Body of pancreas (tissue), 4 donors: ENCODE data around the gene DUOXA1. TPM values are rescaled to one million over a fixed set of nuclear protein-coding genes. Genes with fewer than 3 reads are reported as not detected.

Source experiments
- ATAC-seq: fragments of 150-250 bp; one replicate; pipeline ENCODE4 v1.9.1; 2016
- DNase-seq, 4 donors: peaks; one replicate each; pipeline ENCODE4 v3.0.0-alpha.2; 2019
- H3K27ac ChIP-seq, 4 donors: fragments of 200-600 bp; sonication (generic); 1 replicate in 3 of 4; 2 replicates in 1 of 4; pipeline versions ENCODE4 v1.5.1 to v1.6.1; 2016 to 2019; ENCODE audit warnings: mild to moderate bottlenecking in 1 of 4, mixed read lengths in 1 of 4, moderate library complexity in 1 of 4
- H3K27me3 ChIP-seq, 2 donors: fragments of 200-600 bp; sonication (generic); one replicate each; pipeline ENCODE4 v1.6.0; 2016; ENCODE audit warnings: mild to moderate bottlenecking in 1 of 2
- H3K36me3 ChIP-seq, 2 donors: fragments of 200-600 bp; sonication (generic); replicated peaks in 1 of 2; 2 replicates each; pipeline ENCODE4 v1.5.1; 2016; ENCODE audit warnings: low read depth in 2 of 2; ENCODE audit not compliant: insufficient read depth in 1 of 2
- H3K4me1 ChIP-seq: fragments of 200-600 bp; sonication (generic); one replicate; pipeline ENCODE4 v1.6.0; 2016
- H3K4me3 ChIP-seq, 2 donors: fragments of 200-600 bp; sonication (generic); 1 replicate in 1 of 2; 2 replicates in 1 of 2; pipeline ENCODE4 v1.5.1; 2016 to 2019
- H3K9me3 ChIP-seq, 3 donors: fragments of 200-600 bp; sonication (generic); 1 replicate in 2 of 3; 2 replicates in 1 of 3; pipeline ENCODE4 v1.5.1; 2016
- POLR2A ChIP-seq, 3 donors: fragments of 450-650 bp; IDR thresholded peaks; one replicate each; pipeline ENCODE4 v1.6.1; 2016; ENCODE audit warnings: antibody characterized with exemption in 3 of 3, mild to moderate bottlenecking in 2 of 3
- WGBS, 2 donors: methylation state at CpG; one replicate each; pipeline ENCODE4 v1.1.5; 2017; 5-methylcytosine and 5-hydroxymethylcytosine counted together
- intact Hi-C: fragments of 100-400 bp; cut with DNase I; formaldehyde crosslinking; loops from one replicate; pipeline ENCODE4 v1.15.1; 2023
- total RNA-seq, 2 donors: library from RNA; depleted of rRNA; stranded (reverse); fragments of >200 nt; gene quantifications; one replicate each; pipeline ENCODE4 v1.1.0, GENCODE V29; 2016
- TF ChIP-seq, protein P1 (sequence below), 7 experiments: fragments of 450-650 bp in 4 of 7; fragments of 200-600 bp in 3 of 7; sonication (generic) in 3 of 7; IDR thresholded peaks; one replicate each; pipeline ENCODE4 v1.5.1; 2016 to 2019; ENCODE audit warnings: antibody characterized with exemption in 7 of 7

DUOXA1 gene
- total RNA-seq, 2 donors from 2014 or later, result not detected

DNA sequence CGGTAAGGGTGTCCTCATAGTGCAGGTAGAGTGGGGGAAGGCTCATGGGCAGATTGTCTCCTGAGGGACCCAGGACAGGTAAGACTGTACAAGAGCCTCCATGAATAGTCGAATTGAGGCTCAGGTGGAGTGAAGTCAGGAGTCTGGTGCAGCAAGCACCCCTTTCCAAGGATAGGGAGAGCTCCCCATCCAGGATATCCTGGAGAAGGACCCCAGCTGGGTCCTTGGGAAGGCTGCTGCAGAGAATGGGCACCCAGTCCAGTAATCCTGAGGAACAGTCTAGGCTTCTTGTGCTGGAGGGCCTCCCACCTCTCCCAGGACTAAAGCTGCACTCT, 15.0 kb downstream of the DUOXA1 start:
- Histone ChIP-seq H3K4me1 (peaks cover 41% of the 10 kb centered on the region), H3K4me3 (no peak overlapping the region), H3K27me3 (peaks cover 0 to 39% of the 10 kb centered on the region in 2 donors), H3K9me3 (no peaks in the 10 kb centered on the region), H3K27ac (no peak overlapping the region), H3K36me3 (no peaks in the 10 kb centered on the region)
- intact Hi-C loops, result no loop called here
- DNase-seq (no peak), ATAC-seq (no peak)
- TF ChIP-seq POLR2A (IDR thresholded peaks at IDR 0.05), result no peak
- TF ChIP-seq, protein P1, sequence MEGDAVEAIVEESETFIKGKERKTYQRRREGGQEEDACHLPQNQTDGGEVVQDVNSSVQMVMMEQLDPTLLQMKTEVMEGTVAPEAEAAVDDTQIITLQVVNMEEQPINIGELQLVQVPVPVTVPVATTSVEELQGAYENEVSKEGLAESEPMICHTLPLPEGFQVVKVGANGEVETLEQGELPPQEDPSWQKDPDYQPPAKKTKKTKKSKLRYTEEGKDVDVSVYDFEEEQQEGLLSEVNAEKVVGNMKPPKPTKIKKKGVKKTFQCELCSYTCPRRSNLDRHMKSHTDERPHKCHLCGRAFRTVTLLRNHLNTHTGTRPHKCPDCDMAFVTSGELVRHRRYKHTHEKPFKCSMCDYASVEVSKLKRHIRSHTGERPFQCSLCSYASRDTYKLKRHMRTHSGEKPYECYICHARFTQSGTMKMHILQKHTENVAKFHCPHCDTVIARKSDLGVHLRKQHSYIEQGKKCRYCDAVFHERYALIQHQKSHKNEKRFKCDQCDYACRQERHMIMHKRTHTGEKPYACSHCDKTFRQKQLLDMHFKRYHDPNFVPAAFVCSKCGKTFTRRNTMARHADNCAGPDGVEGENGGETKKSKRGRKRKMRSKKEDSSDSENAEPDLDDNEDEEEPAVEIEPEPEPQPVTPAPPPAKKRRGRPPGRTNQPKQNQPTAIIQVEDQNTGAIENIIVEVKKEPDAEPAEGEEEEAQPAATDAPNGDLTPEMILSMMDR (IDR thresholded peaks at IDR 0.05), result no peak
- WGBS, 2 donors, result 6% methylated on average over 2 of the region's 2 CpGs; no CpG with 5 or more reads in 1 of the 2 donors

DNA sequence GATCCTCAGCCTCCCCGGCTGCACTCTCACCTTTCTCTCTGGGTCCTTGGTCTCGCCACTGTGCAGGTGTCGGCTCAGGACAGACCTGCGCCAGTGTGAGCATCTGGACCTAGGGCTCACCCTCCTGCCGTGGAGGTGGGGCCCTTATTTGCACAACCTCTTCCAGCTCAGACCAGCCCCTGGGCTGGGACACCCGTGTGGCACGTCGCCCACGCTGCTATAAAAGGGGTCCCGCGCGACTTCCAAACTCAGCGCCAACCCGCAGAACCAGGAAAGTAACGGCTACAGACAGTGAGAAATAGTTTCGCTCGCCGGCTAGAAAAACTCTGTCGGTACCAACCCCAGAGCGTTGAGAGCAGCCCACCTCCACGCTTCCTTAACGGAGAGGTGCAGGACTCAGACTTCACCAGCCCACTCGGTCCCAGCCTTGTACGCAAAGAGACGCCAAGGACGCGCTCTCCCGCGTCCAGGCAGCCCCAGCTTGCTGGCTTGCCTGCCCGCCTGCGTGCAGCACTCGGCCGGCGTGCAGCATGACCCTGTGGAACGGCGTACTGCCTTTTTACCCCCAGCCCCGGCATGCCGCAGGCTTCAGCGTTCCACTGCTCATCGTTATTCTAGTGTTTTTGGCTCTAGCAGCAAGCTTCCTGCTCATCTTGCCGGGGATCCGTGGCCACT, 15.5 kb downstream of the DUOXA1 start, which contains the start of the genes DUOX2 and DUOXA2:
DUOX2 (minus strand) TSS at position 97 of the 675 bp plus-strand sequence. CDS start 761 bp downstream, outside the sequence.
DUOXA2 (plus strand) TSS at position 251 of the 675 bp plus-strand sequence; CDS start at position 531, 280 bp downstream.
- no peak for ATAC-seq
- no peak for DNase-seq
- TF ChIP-seq, protein P1 (IDR thresholded peaks at IDR 0.05), result no peak
- no peak for TF ChIP-seq POLR2A (IDR thresholded peaks at IDR 0.05)
- intact Hi-C loops, result no loop called here
- Histone ChIP-seq H3K27ac (no peak within 1 kb of the TSS), H3K4me3 (no peak within 1 kb of the TSS), H3K4me1 (peaks cover 41% of the 10 kb centered on the region), H3K36me3 (no peaks in the 10 kb centered on the region), H3K9me3 (no peaks in the 10 kb centered on the region), H3K27me3 (peaks cover 0 to 39% of the 10 kb centered on the region in 2 donors)
- WGBS, 2 donors, result 2 to 4% methylated on average over 25 to 42 of the region's 42 CpGs

DNA sequence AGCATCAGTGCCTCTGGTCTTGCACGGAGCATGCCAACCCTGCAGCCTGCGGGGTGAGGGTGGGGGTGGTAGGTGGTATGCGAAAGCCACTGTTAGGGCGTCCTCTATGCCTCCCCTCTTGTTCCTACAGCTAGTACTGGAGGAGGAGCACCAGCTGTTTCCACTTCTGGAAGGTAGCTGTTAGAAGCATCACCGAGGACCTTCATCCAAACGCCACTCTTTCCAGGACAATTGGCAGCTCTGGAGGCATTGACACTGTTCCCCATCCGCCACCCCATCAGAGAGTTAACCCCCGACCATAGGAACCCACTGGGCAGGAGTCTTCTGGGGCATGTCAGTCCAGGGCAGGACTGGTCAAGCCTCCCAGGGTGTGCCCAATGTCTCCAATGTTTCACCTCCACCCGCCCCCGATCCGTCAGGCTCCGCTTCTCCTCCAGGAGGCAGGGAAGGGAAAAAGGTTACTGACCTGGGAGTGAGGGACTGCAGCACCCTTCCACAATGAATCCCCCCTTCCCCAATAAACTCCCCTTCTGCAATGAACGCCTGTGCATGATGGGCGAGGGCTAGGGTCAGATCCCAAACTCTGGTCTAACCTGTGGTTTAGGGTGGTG, 16.2 kb downstream of the DUOXA1 start:
- intact Hi-C loops, result no loop called here
- no peak overlapping the region for H3K4me3 ChIP-seq
- peaks cover 0 to 39% of the 10 kb centered on the region in 2 donors for H3K27me3 ChIP-seq
- TF ChIP-seq POLR2A (IDR thresholded peaks at IDR 0.05), result no peak
- TF ChIP-seq, protein P1 (IDR thresholded peaks at IDR 0.05), result no peak
- 12 to 17% methylated on average over 12 to 14 of the region's 14 CpGs for WGBS, 2 donors
- no peaks in the 10 kb centered on the region for H3K36me3 ChIP-seq
- H3K9me3 ChIP-seq, result no peaks in the 10 kb centered on the region
- no peak overlapping the region for H3K27ac ChIP-seq
- peaks cover 41% of the 10 kb centered on the region for H3K4me1 ChIP-seq
- DNase-seq (no peak), ATAC-seq (no peak)

DNA sequence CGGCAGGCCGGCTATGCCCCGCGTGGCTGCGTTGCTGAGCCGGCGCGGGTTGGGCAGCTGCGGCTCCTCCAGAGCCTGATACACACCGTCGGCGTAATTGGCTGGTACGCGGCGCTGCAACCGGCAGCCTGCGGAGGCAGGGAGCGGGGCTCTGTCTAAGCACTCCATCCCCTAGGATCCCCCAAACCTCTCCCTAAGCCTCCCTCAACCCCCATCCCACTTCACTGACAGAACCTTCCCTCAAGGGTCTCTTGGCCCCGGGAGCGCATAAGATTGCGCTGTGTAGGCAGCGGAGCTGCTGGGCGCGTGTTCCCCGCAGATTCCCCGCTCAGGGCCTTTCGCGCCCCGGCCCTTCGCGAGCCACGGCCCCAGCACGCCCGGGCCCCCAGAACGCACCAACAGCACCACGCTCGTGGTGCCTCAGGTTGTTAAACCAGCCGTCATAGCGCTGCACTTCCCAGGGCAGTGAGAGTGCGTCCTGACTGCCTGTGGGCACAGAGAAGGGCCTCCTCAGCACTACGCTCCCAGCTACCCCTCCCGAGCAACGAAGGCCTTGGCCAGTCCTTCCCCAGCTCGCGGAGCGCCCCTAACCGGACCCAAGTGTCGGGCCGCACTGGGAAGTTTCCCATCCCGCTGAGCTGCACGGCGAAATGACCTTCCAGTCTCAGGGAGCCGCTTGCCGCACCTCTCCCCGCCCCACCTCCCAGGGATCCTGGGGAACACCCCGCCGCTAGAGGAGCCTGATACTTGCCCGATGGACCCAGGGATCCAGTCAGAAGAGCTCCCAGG, 16.9 kb downstream of the DUOXA1 start:
- DNase-seq (no peak), ATAC-seq (no peak)
- Histone ChIP-seq H3K4me1 (peaks cover 40% of the 10 kb centered on the region), H3K4me3 (no peak overlapping the region), H3K36me3 (no peaks in the 10 kb centered on the region), H3K27ac (no peak overlapping the region), H3K27me3 (peaks cover 0 to 39% of the 10 kb centered on the region in 2 donors), H3K9me3 (no peaks in the 10 kb centered on the region)
- no peak for TF ChIP-seq POLR2A (IDR thresholded peaks at IDR 0.05)
- TF ChIP-seq, protein P1 (IDR thresholded peaks at IDR 0.05), result no peak
- intact Hi-C loops, result no loop called here
- 3% methylated on average over 51 of the region's 58 CpGs; no CpG with 5 or more reads in 1 of the 2 donors for WGBS, 2 donors
